Stomach (tissue), 4 donors: ENCODE data around the gene UCHL1.

Experiments used
- CTCF ChIP-seq, 7 experiments: fragments of 450-650 bp in 4 of 7; fragments of 200-600 bp in 3 of 7; sonication (generic) in 3 of 7; IDR thresholded peaks; one replicate each; pipeline ENCODE4 v1.5.1; 2016 to 2019; ENCODE audit warnings: antibody characterized with exemption in 7 of 7, control low read depth in 2 of 7, mild to moderate bottlenecking in 1 of 7
- EP300 ChIP-seq: sonication (generic); formaldehyde crosslinking; IDR thresholded peaks from one replicate; pipeline ENCODE4 v1.6.1; 2017; ENCODE audit warnings: antibody characterized with exemption
- POLR2A ChIP-seq, 4 donors: fragments of 450-650 bp; IDR thresholded peaks; one replicate each; pipeline ENCODE4 v1.6.1; 2016; ENCODE audit warnings: antibody characterized with exemption in 4 of 4, control low read depth in 2 of 4, mild to moderate bottlenecking in 1 of 4, moderate library complexity in 1 of 4
- POLR2AphosphoS5 ChIP-seq, 3 donors: sonication (generic); formaldehyde crosslinking; IDR thresholded peaks; one replicate each; pipeline ENCODE4 v1.6.1; 2016; ENCODE audit warnings: antibody characterized with exemption in 3 of 3

GRCh38 chr4:41308398-41308797 lies 51.7 kb downstream of the UCHL1 start:
- no peak for TF ChIP-seq CTCF (IDR thresholded peaks at IDR 0.05)
- no peak for TF ChIP-seq EP300
- no peak for TF ChIP-seq POLR2AphosphoS5 (IDR thresholded peaks at IDR 0.05)
- no peak for TF ChIP-seq POLR2A (IDR thresholded peaks at IDR 0.05)
